Measurements from ENCODE around the gene GGA2.
"Not testable (repeated sequence)": the region's sequence is repeated elsewhere in the genome, so short reads cannot be mapped to it uniquely, and the experiment has no call there.

GGA2 gene

DNA sequence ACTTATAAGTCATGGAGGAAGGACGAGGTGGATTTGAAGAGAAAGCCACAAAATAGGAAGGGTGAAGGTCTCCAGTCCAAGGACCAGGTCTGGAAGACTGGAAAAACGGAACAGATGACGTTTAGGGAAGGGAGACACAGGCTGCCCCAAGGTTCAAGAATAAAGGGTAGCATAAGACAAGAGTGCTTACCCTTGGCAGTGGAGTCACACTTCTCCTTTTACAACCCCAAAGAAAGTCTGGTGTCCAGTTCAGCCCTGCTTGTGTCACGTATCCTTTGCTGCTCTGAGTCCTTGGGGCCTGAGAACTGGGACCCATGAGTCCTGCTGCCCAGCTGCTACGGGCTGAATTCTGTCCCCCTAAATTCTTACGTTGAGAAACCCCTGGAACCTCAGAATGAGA lies 13.0 kb upstream of the GGA2 start:
- DNase-seq, result no peak

DNA sequence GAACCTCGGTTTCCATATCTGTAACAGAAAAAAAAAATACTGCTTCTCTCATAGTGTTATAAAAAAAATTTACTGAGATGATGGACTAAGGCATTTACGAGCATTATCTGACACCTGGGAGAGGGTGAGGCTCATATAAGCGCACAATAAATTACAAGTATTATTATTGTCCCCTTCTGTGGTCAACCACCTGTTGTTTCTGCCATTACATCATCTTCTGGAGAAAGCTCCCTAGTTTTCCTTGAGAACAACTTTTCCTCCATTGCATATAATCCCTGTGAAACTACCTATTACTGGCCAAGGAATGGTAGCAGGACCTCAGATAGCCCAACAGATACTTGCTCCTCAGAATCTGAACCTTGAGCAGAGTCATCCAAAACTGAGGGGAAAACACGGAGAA lies 11.7 kb upstream of the GGA2 start:
- DNase-seq, result no peak

DNA sequence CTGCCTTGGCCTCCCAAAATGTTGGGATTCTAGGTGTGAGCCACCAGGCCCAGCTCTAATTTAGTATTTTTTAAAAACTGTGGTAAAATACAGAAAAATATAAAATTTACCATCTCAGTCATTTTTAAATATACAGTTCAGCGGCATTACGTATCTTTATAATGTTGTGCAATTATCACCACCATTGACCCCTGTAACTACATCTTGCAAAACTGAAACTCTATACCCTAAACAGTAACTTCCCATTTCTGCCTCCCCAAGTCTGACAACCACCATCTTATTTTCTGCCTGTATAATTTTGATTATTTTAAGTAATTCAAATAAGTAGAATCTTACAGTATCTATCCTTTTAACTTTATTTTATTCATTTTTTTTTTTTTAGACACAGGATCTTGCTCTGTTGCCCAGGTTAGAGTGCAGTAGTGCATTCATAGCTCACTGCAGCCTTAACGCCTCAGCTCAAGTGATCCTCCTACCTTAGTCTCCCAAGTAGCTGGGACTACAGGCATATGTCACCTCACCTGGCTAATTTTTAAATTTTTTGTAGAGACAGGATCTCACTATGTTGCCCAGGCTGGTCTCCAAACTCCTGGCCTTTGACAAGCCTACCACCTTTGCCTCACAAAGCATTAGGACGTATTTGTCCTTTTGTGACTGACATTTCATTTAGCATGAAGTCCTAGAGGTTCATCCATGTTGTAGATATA lies 10.9 kb upstream of the GGA2 start:
- no peak for DNase-seq

DNA sequence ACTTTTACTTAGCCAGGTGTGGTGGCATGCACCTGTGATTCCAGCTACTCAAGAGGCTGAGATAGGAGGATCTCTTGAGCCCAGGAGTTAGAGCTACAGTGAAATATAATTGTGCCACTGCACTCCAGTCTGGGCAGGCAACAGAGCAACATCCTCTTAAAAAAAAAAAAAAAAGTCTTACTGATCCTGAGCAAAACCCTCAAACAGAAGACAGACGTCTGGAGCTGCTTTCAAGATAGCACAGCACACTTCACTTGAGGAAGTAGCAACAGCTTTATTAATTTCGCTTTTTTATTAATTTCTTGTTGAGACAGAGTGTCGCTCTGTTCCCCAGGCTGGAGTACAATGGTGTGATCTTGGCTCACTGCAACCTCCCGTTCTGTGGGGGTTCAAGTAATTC lies 10.2 kb upstream of the GGA2 start:
- no peak for DNase-seq

DNA sequence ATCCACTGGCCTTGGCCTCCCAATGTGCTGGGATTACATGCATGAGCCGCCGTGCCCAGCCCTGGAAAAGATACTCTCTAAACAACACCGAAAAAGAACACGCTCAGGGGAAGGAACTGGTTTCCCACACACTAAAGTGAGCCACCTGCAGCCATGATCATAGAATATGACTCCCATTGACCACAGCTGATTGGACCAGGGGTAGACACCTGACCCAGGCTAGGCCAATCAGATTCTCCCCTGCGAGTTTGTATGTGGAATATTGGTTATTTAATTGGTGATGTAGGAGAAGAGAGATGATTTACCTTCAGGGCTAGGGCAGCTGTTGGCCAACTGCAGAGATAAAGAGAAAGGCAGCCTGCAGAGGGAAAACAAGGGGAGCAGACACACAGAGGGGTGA lies 9.0 kb upstream of the GGA2 start:
- no peak for DNase-seq

DNA sequence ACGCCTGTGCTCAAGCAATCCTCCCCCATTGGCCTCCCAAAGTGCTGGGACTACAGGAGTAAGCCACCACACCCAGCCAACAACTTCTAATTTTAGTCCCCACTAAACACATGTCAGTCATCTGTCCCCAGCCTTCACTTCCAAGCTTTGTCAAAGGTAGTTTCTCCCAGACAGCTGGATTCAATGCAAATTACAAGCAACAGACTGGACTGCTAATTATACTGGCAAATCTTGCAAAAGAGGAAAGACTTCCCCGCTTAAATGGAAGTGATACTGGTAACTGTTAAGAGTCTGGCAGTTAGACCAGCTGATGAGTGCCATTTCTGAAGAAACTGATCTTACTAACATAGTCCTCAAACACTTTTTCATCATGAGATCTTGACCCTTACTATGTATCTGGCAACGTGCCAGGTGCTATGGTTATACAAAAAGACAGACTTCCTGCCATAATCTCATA lies 8.2 kb upstream of the GGA2 start:
- no peak for DNase-seq

DNA sequence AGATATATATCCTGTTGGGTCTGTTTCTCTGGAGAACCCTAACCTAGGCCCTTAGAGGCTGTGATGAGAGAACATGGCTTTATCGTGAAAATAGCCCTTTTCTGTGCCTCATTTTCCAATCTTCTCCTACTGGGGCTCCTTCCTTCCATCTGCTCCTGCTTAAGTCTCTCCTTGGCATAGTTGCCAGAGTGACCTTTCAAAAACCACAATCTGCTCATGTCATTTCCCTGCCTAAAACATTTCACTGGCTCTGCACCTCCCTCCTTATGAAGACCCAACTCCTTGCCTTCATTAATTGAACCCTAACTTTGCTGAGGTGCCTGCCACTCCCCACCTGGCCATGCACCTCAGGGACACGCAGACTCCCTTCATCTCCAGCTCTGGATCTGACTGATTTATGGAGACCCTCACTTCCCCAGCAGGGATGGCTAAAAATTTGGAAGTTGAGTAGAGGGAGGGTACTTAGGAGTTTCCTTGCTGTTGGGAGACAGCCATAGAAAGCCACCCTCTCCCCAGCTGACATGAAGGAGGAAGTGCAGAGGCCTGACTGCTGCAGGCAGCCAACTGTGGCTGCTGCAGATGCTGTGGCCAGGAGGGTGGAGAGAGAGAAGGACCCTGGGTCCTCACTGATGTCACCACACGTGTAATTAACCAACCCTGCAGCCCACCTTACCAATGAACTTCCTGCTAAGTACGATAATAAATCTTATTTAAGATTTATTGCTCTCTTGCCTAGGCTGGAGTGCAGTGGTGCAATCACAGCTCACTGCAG lies 6.3 kb upstream of the GGA2 start:
- DNase-seq, result no peak

DNA sequence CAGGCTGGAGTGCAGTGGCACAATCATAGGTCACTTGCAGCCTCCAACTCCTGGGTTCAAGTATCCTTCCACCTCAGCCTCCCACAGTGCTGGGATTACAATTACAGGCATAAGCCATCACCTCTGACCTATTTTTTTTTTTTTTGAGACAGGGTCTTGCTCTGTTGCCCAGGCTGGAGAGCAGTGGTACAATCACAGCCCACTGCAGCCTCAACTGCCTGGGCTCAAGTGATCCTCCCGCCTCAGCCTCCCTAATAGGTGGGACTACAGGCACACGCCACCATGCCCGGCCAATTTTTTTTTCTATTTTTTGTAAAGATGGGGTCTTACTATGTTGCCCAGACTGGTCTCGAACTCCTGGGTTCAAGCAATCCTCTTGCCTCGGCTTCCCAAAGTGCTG lies 5.6 kb upstream of the GGA2 start:
- DNase-seq, result no peak

DNA sequence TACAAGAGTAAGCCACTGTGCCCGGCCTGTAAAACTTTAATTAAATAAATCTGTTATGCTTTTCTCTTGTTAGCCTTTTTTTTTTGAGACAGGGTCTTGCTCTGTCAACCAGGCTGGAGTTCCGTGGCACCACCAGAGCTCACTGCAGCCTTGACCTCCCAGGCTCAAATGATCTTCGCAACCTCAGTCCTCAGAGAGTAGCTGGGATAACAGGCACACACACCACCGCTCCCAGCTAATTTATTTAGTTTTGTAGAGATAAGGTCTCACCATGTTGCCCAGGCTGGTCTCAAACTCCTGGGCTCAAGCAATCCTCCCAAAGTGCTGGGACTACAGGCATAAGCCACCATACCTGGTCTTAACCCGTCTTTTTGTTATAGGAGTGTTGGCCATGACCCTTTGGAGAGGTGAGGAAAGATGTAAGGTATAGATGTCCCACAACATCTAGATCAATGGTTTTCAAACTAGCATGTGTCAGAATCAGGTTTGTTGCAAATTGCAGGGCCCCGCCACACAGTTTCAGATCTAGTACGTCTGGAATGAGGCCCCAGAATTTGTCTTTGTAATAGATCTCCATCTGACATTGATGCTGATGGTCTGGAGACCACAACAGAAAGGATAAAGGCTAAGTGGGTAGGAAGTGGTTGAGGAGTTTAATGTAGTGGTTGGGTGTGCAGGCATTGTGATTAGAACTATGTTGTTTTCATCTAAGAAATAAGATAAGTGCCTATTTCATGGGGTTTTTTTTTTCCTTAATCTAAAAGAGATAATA lies 4.3 kb upstream of the GGA2 start:
- no peak for DNase-seq

DNA sequence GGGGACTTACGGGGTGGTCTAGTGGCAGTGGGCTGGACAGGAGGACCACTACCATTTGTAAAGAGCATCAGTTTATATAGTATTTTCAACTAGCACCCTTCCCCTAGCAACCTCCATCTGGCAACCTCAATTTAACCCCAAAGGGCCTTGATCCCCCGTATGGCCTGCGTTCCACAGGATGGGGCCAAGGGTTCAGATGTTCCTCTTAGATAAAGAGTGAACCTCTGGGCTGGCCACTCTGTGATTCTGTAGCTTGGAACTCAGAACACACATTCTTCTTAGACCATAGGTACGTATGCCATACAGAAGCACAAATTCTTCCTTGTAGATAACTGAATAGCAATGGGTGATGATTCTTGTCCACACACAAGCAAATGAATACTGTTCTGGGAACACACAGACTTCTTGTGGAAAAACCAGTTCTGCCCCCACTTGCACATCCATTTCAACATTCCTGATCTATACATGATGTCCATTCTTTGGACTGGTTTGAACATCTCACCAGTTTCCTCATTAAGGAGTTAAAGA lies 1.9 kb upstream of the GGA2 start:
- no peak for DNase-seq

DNA sequence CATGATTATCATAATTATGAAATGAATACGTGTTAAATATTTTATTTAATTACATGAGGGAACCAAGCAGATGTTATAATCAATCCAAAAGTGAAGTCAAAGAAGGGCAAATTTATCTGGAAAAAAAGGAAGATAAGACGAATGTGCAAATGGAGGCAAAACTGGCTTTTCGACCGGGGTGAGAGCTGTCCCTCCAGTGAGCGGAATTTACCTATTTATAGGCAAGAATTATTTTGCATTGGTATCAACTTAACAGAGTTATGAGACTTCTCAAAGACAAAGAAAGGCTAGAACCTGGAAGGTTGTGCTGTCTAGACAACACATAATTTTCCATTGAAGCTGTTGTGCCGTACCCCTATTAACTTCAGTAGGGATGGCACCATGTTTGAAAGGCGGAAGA lies 1.4 kb upstream of the GGA2 start:
- no peak for DNase-seq

DNA sequence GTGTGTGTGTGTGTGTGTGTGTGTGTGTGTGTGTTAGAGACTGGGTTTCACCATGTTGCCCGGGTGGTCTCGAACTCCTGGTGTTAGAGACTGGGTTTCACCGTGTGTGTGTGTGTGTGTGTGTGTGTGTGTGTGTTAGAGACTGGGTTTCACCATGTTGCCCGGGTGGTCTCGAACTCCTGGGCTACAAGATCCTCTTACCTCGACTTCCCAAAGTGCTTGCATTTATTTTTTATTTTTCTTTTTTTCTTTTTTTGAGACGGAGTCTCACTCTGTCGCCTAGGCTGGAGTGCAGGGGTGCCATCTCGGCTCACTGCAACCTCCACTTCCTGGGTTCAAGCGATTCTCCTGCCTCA lies 599 bp upstream of the GGA2 start:
- DNase-seq, result not testable (repeated sequence)

DNA sequence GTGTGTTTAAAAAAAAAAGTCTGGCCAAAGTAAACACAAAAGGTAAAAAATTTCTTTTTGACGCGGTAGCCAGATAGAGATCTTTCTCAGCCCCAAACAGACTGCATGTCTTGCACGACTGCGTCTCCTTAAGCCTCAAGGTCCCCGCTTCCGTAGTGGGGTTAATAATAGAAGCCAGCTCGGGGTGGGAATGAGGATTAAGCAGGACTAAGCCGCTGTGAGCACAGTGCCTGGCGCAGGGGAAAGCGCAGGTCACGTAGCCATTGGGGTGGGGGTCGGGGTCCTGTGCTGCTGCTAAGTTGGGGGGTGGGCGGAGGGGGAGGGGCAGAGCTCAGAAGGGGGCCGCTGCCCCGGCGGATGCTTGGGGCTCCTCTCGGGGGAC lies 521 bp downstream of the GGA2 start:
- DNase-seq, result no peak

DNA sequence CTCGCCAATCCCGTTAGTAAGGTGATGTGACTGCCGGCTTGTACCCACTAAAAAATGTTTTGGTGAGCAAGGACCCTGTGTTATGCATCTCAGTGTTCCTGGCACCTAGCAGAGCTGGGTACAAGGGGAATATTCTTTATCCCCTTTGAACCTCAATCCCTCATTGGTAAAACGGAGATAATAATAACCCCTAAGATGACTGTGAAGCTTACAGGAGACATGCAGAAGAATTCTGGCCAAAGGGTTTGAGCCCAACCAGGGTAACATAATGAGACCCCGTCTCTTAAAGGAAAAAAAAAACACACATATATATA lies 896 bp downstream of the GGA2 start:
- DNase-seq, result no peak

DNA sequence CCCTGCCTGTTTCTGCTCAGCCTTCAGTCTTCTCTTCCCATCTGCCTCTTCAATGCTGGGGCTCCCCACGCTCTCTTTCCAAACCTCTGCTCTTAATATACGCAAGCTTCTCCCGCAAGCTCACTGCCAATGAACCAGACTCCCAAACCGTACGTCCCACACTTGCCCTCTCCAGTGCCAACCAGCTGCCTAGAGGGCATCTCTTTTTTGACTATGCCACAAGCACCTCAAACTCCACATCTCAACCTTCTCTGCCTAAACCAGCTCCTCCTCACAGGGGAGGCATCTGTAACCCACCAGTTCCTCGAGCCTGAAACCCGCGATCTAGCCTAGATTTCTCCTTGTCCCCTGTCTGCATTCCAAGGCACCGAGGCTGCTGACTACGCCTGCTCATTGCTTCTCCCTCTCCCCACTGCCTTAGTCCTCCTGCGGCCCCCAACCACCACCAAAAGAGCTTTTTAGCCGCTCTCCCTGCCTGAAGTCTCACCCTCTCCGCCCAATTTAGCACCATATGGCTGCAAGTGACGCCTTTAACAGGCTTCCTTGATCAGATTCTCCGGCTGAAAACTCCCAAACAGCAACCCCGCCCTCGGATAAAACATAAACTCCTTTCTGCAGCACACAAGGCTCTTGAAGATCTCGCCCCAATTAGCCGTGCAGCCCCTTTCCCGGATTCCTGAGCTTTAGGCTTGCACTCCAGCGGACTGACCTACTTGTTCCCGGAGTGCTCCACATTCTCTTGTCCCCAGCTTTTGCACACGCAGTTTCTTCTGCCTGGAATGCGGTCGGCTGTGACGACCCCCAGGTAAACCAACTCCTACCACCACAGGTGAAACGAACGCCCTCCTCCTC lies 1.5 kb downstream of the GGA2 start:
- no peak for DNase-seq

DNA sequence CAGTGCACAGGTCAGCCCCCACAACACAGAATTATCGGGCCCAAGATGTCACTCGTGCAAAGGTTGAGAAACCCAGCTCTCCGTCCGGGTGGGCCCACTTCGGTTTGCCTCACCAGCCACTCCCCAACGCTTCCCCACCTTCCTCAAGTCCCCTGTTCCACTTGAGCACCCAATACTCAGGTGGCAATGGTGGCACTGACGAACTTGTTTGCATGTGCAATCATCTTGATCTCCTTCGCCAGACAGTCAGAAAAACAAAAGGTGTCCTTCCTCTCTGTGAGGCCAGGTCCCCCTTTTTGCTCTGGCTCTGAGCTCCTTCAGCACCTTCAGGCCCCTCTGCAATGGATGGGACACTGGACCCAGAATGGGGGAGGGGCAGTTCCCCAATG lies 3.7 kb downstream of the GGA2 start:
- no peak for DNase-seq

DNA sequence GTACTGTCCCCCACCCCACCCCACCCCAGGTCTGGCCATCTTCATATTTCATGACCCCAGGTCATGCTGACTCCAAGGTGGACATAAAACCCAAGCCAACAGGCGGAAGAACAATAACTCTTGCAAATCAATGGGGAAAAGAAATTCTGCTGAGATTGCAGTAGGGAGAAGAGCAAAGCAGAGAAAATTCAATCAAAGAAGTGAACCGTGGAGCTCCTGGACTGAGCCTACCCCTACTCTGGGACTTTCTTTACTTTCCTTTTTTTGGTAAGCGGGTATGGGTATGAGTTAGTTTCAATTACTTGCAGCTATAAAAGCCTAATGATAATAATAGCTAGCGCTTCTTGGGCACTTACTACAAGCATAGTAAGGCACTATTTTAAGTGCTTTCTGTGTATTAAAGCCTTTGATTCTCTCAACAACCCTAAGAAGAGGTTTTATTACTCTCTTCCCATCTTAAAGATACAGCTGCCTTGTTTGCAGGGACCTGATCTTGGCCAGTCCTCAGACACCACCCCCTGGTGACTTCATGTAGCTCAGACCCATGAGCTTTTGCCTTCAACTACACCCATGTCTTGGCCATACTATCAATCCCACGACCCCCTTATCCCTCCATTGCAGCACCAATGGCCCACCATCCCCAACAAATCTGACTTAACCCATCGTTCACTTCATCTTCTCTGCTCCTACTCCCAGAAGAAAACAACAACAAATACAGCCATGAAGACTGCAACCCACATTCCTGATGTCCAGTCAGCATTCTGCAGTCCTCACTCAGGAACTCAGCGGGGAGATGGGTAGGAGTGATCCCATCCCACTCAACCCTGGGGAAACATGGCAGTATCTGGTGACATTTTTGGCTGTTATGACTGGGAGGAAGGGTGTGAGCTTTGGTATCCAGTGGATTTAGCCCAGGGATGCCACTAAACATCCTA lies 4.4 kb downstream of the GGA2 start:
- DNase-seq, result no peak

DNA sequence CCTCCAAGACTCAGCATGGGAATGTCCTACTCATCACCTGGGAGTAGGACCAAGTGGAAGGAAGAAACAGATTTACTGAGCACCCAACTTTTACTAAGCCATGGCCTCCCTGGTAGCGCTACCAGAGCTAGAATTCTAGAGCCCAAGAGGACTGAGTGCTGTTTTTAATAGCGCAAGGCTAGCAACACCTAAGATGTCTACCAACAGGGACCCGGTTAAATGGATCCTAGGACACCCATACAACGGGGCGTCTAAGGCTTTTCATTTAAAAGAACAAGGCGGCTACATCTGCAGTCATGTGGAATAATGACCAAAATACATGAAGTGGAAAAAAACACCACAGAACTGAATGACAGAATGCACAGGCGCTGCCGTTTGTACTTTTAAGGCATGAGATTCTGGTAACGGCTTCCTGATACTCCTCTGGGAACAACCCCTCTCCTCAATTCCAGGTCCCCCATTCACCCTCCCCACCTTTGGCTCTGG lies 5.1 kb downstream of the GGA2 start:
- no peak for DNase-seq

DNA sequence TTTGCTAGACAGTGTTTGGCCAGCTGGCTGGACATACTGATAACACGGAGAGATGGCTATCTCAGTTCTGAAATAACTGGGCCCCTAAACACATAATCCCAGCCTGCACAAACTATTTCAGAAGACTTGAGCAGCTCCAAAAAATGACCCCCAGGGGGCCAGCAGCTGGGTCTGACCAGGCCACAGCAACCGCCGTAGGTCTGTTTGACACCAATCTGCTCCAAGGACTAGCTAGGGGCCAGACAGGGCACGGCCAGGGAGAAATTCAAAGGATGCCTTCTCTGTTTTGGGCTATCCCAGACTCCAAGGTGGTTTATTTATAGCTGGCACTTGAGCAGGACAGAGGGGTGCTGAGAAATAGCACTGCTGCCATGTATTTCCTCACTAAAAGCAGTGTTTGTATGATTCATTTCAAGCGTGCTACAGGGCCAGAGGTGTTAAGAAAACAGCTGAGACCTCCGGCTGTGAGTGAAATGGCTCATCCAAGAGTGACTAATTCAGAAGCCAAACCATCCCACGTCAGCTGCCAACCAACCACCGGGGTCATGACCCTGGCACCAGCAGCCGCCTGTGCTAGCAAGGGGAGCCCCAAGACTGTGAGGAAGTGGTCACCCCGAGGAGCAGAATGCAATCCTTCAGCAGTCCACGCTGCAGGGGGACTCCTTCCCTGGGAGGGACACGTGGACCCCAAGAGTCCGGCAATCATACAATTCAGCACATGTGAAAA lies 5.7 kb downstream of the GGA2 start:
- peak; percentile 28 for DNase-seq

DNA sequence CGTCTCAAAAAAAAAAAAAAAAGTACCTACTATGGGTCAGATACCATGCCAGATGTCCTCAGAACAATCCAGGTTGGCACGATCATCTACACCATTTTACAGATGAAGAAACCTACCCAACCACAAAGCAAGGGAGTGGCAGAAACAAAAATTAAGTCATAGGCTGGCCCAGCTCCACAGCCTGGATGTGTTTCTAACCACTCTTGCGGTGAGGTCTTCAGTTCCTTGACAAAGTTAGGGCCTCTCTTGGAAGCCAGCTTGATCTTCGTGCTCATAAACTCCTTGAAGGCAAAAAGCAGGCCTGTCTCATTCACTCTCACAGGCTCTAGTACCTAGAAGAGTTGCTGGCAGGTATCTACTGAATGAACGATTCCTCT lies 6.2 kb downstream of the GGA2 start:
- DNase-seq, result no peak

DNA sequence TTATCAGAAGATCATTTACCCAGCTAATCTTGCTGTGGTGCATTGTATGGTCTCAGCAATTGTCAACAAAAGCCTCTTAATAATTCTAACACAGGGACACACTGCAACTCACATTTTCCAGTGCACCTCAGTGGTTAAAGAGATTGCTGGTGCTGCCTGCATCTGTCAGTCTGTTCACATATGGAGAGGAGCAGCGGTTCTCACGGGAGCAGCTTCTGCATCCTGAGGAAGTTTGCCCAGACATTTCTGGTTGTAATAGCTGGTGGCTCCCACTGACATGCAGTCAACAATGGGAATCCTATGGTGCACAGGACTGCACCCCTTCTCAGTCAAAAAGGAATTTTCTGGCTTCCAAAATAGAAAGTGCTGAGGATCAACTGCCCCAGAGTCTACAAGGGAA lies 7.8 kb downstream of the GGA2 start:
- DNase-seq, result no peak

Measured in COR-L47 (cell line).